Esophagus muscularis mucosa (tissue), 4 donors: ENCODE data around the gene RNF144B.
"Not testable (repeated sequence)": the region's sequence is repeated elsewhere in the genome, so short reads cannot be mapped to it uniquely, and the experiment has no call there.

ENCODE experiments used
- EP300 ChIP-seq: sonication (generic); formaldehyde crosslinking; IDR thresholded peaks from one replicate; pipeline ENCODE4 v1.6.1; 2017; ENCODE audit warnings: antibody characterized with exemption
- POLR2A ChIP-seq: fragments of 450-650 bp; IDR thresholded peaks from one replicate; pipeline ENCODE4 v1.6.1; 2017; ENCODE audit warnings: antibody characterized with exemption, moderate library complexity, mild to moderate bottlenecking, low read depth
- POLR2AphosphoS5 ChIP-seq, 2 donors: sonication (generic); formaldehyde crosslinking; IDR thresholded peaks; one replicate each; pipeline ENCODE4 v1.6.1; 2017; ENCODE audit warnings: antibody characterized with exemption in 2 of 2
- TF ChIP-seq, protein P1 (sequence below), 3 experiments: fragments of 200-600 bp in 2 of 3; fragments of 450-650 bp in 1 of 3; sonication (generic) in 2 of 3; IDR thresholded peaks; one replicate each; pipeline ENCODE4 v1.5.1; 2017 to 2019; ENCODE audit warnings: antibody characterized with exemption in 3 of 3, mild to moderate bottlenecking in 2 of 3, moderate library complexity in 1 of 3

DNA sequence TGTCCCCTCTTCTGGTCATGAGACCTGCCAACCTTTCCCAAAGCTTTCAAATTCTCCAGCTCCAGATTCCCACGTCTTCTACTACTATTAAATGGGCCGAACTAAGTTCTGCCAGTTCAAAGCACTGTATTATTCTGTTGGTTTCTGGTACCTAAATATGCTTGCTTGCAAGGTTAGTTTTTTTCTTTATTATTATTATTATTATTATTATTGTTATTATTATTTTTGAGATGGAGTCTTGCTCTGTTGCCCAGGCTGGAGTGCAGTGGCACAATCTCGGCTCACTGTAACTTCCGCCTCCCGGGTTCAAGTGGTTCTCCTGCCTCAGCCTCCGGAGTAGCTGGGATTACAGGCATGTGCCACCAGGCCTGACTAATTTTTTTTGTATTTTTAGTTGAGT lies 17.8 kb downstream of the RNF144B start:
- TF ChIP-seq, protein P1, sequence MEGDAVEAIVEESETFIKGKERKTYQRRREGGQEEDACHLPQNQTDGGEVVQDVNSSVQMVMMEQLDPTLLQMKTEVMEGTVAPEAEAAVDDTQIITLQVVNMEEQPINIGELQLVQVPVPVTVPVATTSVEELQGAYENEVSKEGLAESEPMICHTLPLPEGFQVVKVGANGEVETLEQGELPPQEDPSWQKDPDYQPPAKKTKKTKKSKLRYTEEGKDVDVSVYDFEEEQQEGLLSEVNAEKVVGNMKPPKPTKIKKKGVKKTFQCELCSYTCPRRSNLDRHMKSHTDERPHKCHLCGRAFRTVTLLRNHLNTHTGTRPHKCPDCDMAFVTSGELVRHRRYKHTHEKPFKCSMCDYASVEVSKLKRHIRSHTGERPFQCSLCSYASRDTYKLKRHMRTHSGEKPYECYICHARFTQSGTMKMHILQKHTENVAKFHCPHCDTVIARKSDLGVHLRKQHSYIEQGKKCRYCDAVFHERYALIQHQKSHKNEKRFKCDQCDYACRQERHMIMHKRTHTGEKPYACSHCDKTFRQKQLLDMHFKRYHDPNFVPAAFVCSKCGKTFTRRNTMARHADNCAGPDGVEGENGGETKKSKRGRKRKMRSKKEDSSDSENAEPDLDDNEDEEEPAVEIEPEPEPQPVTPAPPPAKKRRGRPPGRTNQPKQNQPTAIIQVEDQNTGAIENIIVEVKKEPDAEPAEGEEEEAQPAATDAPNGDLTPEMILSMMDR (IDR thresholded peaks at IDR 0.05), result not testable (repeated sequence)
- not testable (repeated sequence) for TF ChIP-seq POLR2AphosphoS5 (IDR thresholded peaks at IDR 0.05); POLR2A; EP300
